ENCODE data around the gene EIF2AK2. TPM values are rescaled to one million over a fixed set of nuclear protein-coding genes. Genes with fewer than 3 reads are reported as not detected.

EIF2AK2 gene
- total RNA-seq, 3 donors from 2014 or later = 22.3 to 33.2 (median 23.5) TPM

DNA sequence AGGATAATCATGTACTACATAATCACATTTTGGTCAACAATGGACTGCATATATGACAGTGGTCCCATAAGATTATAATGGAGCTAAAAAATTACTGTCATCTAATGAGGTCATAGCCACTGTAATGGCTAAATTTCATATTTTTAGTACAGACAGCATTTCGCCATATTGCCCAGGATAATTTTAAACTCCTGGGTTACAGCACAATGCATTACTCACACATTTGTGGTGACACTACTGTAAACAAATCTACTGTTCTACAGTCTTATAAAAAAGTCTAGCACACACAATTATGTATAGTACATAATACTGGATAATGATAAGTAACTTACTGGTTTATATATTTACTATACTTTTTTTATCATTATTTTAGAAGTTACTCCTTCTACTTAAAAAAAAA, 12.8 kb downstream of the EIF2AK2 start:
- Histone ChIP-seq H3K36me3 (peaks cover 11% of the 10 kb centered on the region), H3K4me3 (no peak overlapping the region), H3K9me3 (no peaks in the 10 kb centered on the region), H3K27me3 (no peaks in the 10 kb centered on the region), H3K27ac (no peak overlapping the region), H3K4me1 (no peaks in the 10 kb centered on the region)
- intact Hi-C loops (cut with DNase I; ENCODE audit: low total_unique reads) = no loop called here
- DNase-seq (ENCODE audit: low spot score in 2 of 2) = no peak
- TF ChIP-seq POLR2A (IDR thresholded peaks at IDR 0.05) (no peak), POLR2AphosphoS5 (IDR thresholded peaks at IDR 0.05) (no peak)
- TF ChIP-seq, protein P1, sequence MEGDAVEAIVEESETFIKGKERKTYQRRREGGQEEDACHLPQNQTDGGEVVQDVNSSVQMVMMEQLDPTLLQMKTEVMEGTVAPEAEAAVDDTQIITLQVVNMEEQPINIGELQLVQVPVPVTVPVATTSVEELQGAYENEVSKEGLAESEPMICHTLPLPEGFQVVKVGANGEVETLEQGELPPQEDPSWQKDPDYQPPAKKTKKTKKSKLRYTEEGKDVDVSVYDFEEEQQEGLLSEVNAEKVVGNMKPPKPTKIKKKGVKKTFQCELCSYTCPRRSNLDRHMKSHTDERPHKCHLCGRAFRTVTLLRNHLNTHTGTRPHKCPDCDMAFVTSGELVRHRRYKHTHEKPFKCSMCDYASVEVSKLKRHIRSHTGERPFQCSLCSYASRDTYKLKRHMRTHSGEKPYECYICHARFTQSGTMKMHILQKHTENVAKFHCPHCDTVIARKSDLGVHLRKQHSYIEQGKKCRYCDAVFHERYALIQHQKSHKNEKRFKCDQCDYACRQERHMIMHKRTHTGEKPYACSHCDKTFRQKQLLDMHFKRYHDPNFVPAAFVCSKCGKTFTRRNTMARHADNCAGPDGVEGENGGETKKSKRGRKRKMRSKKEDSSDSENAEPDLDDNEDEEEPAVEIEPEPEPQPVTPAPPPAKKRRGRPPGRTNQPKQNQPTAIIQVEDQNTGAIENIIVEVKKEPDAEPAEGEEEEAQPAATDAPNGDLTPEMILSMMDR (IDR thresholded peaks at IDR 0.05) = no peak

DNA sequence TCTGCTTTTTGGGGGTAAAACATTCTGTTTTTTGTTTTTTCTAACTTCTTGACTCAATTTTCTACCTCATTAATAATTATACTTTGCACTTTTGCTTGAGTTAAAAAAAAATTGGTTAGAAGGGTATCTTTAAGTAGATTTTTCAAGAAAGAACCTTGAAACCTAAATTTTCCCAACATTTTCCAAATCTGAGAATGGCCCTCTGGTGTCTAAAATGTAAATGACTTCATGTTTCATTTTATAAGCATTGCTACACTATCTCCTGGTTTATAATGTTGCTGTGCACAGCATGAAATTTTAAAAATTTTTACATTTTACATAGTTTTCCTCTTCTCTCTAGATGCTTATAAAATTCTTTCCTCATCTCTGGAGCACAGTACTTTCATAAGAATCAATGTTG, 14.2 kb downstream of the EIF2AK2 start:
- intact Hi-C loops (cut with DNase I; ENCODE audit: low total_unique reads) = no loop called here
- Histone ChIP-seq H3K4me1 (no peaks in the 10 kb centered on the region), H3K27me3 (no peaks in the 10 kb centered on the region), H3K27ac (no peak overlapping the region), H3K4me3 (no peak overlapping the region), H3K36me3 (peaks cover 11% of the 10 kb centered on the region), H3K9me3 (no peaks in the 10 kb centered on the region)
- DNase-seq (ENCODE audit: low spot score in 2 of 2) = no peak
- TF ChIP-seq POLR2AphosphoS5 (IDR thresholded peaks at IDR 0.05) = no peak
- no peak for TF ChIP-seq POLR2A (IDR thresholded peaks at IDR 0.05)
- TF ChIP-seq, protein P1 (IDR thresholded peaks at IDR 0.05) = no peak

DNA sequence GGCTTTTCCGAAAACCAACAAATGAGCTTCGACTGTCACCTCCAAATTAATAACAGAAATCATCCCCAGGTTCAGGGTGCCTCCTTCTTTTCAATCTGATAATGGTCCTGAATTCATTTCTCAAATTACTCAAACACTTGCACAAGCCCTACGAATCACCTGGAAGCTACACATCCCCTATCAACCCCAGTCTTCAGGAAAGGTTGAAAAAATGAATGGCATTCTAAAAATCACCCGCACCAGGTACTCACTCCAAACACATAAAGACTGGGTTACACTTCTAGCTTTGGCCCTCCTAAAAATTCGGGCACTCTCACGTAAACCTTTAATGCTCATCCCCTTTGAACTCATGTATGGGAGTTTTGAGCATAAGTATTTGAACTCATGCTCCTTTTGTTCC, 23.9 kb downstream of the EIF2AK2 start:
- TF ChIP-seq POLR2A (IDR thresholded peaks at IDR 0.05) (no peak), POLR2AphosphoS5 (IDR thresholded peaks at IDR 0.05) (no peak)
- TF ChIP-seq, protein P1 (IDR thresholded peaks at IDR 0.05) = no peak
- DNase-seq (ENCODE audit: low spot score in 2 of 2) = no peak
- H3K36me3 ChIP-seq = no peaks in the 10 kb centered on the region

DNA sequence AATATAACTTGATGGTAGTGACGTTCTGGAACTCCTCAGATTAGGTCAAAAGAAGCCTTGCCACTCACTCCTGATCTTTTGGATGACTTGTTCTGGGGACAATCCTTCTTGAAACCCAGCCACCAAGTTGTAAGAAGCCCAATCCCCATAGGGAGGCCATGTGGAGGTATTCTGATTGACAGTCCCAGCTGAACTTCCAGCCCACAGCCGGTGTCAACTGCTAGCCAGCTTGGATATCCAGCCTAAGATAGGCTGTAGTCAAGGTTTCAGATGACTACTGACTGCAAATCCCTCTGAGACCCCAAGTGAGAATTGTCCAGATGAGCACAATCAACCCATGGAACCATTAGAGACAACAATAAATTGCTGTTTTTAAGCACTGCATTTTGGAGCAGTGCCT, 31.4 kb downstream of the EIF2AK2 start:
- H3K36me3 ChIP-seq = no peaks in the 10 kb centered on the region

More for the DNA sequence above, 23.9 kb downstream of the EIF2AK2 start:
- H3K4me3 ChIP-seq = no peak overlapping the region
- intact Hi-C loops (cut with DNase I; ENCODE audit: low total_unique reads) = no loop called here
- H3K4me1 ChIP-seq = no peaks in the 10 kb centered on the region
- no peaks in the 10 kb centered on the region for H3K9me3 ChIP-seq
- H3K27ac ChIP-seq = no peak overlapping the region
- no peaks in the 10 kb centered on the region for H3K27me3 ChIP-seq

DNA sequence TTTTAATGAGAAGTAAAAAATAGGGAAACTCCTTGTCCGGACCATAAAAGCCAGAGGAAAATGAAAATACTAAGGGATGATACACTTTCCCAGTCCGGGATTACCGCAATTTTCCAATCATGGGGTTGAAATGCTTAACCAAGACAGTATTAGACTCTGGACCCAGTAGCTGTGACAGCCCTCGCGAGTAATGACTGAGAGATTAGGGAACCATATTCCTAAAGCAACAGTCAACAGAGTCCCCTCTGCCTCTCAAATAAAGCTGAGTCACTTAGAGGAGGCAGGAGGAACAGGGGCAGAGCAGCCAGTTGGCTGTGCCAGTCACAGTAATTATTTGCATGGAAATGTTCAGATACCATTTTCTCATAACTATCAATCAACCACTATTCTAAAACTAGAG, 37.6 kb downstream of the EIF2AK2 start:
- intact Hi-C loops (cut with DNase I; ENCODE audit: low total_unique reads) = loop anchor here (10.0 kb wide), 1 partner anchor 1244 kb away; no protein-coding TSS in a partner anchor
- TF ChIP-seq, protein P1 (IDR thresholded peaks at IDR 0.05) = no peak
- TF ChIP-seq POLR2AphosphoS5 (IDR thresholded peaks at IDR 0.05) (no peak), POLR2A (IDR thresholded peaks at IDR 0.05) (no peak)
- no peak overlapping the region for H3K27ac ChIP-seq
- H3K9me3 ChIP-seq = no peaks in the 10 kb centered on the region
- no peaks in the 10 kb centered on the region for H3K27me3 ChIP-seq
- no peak overlapping the region for H3K4me3 ChIP-seq
- no peaks in the 10 kb centered on the region for H3K4me1 ChIP-seq
- H3K36me3 ChIP-seq = no peaks in the 10 kb centered on the region
- no peak for DNase-seq (ENCODE audit: low spot score in 2 of 2)

More for the DNA sequence above, 31.4 kb downstream of the EIF2AK2 start:
- Histone ChIP-seq H3K4me1 (no peaks in the 10 kb centered on the region), H3K27me3 (no peaks in the 10 kb centered on the region), H3K9me3 (no peaks in the 10 kb centered on the region), H3K27ac (no peak overlapping the region), H3K4me3 (no peak overlapping the region)
- intact Hi-C loops (cut with DNase I; ENCODE audit: low total_unique reads) = no loop called here
- TF ChIP-seq POLR2A (IDR thresholded peaks at IDR 0.05) (no peak), POLR2AphosphoS5 (IDR thresholded peaks at IDR 0.05) (no peak)
- TF ChIP-seq, protein P1 (IDR thresholded peaks at IDR 0.05) = no peak
- no peak for DNase-seq (ENCODE audit: low spot score in 2 of 2)

Measured in breast epithelium (tissue), 4 donors.